ENCODE measurements around the gene SDR42E2. TPM values are rescaled to one million over a fixed set of nuclear protein-coding genes. Genes with fewer than 3 reads are reported as not detected.

Gene SDR42E2
- total and polyA plus RNA-seq, 2 of the 8 experiments (the other 6 are each of a cell fraction or from before 2014, with no cell fraction given), result 0.08 TPM; not detected in 1

DNA sequence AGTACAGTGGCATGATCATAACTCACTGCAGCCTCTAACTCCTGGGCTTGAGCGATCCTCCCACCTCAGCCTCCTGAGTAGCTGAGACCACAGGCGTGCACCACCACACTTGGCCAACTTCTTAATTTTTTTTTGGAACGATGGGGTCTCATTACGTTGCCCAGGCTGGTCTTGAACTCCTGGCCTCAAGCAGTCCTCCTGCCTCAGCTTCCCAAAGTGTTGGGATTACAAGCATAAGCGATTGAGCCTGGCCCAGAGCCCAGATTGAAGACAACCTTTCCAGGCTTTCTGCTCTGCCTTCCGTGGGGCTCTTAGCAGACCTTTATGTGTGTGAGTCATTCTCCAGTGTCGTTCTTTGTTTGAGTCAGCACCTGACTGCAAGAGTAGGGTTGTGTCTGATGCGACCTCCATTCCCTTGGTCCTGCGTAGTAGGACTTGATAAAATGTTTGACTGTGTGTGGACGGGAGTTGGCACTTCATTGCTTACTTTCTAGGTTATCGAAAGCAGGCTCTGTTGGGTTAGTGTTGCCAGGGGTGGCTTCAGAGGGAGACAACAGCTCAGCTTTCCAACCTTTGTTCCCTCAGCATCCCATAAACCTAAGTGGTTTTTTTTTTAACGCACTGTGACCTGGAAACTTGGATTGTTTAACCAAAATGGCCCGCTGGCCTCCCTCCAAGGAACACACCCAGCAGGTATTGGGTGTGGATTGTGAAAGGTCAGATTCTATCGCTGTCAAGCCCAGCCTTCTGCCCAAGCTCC, 70.2 kb downstream of the SDR42E2 start (continued):
- TF ChIP-seq HDAC2 (IDR thresholded peaks at IDR 0.05; ENCODE audit: borderline replicate concordance in 1 of 2, low read depth in 2 of 2, low read length in 2 of 2) (no peak), TCF12 (IDR thresholded peaks at IDR 0.05; ENCODE audit: low read depth, low read length) (no peak), JUN (IDR thresholded peaks at IDR 0.05; ENCODE audit: low read depth, low read length) (no peak), BCL11A (IDR thresholded peaks at IDR 0.05; ENCODE audit: low read depth in 2 of 2, low read length in 2 of 2) (no peak), SRF (IDR thresholded peaks at IDR 0.05; ENCODE audit: low read depth, low read length) (no peak), SUZ12 (IDR thresholded peaks at IDR 0.05; ENCODE audit: low read length) (no peak), SP2 (IDR thresholded peaks at IDR 0.05; ENCODE audit: low read length) (no peak), TBP (IDR thresholded peaks at IDR 0.05; ENCODE audit: low read depth, low read length) (no peak)
